Stimulated activated CD4-positive, alpha-beta T cell treated with anti-CD3 and anti-CD28 coated beads, Interleukin-1b, Interleukin-23, amount 100 ng/mL, for 4 hours (primary cell): ENCODE measurements around the gene B3GALT6.
A peak's percentile ranks its signal among the peaks of the same experiment; 100 is the strongest.
"Not testable (repeated sequence)": the region's sequence is repeated elsewhere in the genome, so short reads cannot be mapped to it uniquely, and the experiment has no call there.

Experiments used
- DNase-seq, 2 donors: peaks; one replicate each; pipeline ENCODE4 v3.0.0-alpha.2; 2020; ENCODE audit warnings: low read depth in 2 of 2

The B3GALT6 gene

DNA sequence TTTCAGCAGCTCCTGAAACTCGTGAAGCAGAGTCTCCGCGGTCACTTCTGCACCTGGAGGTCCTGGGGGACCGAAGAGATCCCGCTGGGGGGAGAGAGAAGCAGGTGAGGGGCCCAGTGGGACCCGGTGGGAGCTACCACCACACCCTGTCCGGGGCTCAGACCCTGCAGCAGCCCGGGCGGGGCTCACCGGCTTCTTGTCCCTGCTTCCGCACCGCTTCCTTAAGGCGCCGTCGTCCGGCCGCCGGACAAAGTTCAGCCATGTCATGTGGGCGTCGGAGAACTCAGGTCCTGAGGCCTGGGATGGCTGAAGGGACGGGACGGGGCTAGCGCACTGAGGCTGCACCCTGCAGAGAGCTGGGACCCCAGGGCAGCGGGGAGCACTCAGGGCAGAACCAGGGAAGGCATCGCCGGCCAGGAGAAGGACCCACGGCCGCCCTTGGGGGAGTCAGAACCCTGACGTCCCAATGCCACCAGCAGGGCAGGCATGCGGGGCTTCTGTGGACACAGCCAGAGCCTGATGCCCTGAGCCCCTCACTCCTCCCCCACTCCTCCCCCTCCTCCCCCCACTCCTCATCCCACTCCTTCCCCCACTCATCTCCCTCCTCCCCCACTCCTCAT is 12.3 kb downstream of the B3GALT6 start:
- DNase-seq: no peak

DNA sequence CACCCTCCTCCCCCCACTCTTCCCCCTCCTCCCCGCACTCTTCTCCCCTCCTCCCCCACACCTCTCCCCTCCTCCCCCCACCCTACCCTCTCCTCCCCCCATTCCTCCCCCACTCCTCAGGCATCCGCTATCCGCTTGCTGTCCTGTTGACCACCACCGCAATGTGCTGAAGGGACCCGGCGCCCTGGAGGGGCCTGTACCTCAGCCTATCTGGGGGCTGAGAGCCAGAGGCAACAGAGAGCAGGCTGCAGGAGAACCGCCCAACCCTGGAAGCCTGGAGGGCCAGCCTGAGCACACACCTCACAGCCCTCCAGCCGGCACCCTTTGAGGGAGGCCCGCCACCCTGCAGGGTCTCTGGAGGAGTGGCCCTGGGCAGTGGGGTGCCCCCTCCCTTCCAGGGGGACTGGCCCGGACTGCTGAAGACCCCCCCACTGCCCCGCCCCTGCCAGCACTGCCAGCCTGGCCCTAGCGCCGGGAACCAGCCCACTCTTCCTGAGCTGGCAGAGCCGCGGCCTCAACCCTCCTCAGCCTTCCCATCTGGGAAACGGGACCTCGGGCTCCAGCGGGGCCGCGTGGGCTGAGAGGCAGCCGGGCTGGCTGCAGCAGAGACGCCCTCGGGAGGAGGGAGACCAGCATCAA is 13.3 kb downstream of the B3GALT6 start:
- no peak for DNase-seq

DNA sequence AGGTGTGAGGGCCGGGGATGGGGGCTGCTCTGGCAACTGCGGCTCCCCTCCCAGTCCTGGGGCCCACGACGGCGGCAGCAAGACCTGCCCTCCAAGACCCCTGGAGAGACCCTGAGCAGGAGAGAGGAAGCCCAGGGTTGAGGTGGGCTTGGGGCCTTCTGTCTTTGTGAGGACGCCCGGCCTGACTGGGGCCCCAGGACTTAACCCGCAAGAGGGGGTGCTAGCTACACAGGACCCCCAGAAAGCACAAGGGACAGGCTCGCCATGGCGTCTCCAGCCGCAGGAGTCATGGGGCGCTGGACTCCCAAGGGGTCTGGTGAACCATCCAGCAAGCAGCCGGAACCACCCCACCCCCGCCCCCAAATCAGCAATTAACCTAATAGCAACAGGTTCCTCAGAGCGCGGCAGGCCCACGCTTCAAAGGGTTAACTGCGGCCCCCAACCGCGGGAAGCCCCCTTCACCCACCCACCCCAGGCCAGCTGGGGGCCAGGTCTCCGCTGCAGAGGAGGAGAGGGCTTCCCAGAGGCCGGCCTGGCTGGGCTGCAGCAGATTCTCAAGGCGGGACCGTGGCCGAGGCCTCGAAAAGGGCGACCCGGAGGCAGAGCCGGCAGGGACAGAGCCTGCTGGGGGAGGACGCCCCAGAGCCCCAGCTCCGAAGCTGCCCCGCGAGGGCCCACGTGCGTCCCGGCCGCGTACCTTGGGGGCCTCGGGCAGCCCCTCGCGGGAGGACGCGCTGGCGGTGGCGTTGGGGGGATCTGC is 14.0 kb downstream of the B3GALT6 start:
- no peak for DNase-seq

DNA sequence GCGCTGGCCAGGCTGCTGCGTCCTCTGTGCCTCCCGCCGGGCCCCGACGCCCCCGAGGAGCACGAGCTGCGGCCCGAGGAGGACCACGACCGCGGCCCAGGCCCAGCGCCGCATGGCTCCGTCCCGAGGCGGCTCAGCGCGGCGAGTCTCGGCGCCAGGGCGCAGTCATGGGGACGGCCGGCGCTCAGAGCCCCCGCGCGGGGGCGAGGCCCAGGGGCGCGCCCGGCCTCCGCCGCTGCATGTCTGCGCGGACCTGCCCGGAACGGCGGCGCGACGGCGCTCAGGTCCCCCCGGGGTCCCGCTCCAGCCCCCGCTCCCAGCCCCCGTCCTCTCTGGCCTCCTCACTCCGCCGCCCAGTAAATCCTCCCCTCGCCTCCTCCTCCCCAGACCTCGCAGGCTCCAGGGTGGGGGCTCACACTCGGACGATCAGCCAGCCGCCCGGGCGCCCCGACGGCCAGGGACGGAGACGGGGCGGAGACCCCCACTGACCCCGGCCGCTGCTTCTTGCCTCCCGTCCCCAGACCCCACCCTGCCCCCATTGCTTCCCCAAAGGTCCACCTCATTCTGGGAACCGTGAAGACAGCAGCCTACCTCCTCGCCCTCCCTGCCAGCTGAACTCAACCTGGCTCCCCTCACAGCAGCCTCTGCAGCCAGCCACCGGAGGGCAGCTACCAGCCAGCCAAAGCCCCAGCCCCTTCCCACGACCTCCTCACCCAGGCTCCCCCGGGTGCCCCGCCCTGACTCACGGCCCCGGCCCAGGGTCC is 14.7 kb downstream of the B3GALT6 start, which contains the start of gene C1QTNF12:
C1QTNF12 (minus strand) TSS at position 146 of the 764 bp plus-strand sequence; CDS start at position 114, 32 bp downstream.
- DNase-seq: no peak

DNA sequence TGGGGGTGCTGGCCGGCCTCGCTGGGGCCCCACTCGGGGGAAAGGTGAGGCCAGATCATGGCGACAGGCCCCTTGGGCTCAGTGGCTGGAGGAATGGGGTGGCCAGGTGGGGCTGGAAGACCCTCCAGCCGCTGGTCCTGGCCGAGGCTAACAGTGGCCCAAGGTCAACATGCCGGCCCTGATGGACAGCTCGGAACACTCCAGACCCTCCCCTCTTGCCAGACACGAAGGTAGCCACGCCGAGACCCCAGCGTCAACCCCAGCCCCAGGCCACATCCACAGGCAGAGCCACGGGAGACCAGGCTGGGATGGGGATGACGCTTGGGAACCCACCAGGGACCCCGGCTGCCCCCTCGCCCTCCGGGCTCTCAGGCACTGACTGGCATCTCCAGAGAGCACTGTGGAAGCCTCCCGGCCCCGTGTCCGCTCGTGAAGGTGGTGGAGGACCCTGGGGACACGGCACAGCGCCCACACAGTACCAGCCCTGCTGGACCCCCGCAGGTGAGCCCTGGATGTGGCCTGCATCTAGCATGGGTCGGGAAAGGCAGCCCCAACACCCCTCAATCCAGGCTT is 15.4 kb downstream of the B3GALT6 start:
- DNase-seq: no peak

DNA sequence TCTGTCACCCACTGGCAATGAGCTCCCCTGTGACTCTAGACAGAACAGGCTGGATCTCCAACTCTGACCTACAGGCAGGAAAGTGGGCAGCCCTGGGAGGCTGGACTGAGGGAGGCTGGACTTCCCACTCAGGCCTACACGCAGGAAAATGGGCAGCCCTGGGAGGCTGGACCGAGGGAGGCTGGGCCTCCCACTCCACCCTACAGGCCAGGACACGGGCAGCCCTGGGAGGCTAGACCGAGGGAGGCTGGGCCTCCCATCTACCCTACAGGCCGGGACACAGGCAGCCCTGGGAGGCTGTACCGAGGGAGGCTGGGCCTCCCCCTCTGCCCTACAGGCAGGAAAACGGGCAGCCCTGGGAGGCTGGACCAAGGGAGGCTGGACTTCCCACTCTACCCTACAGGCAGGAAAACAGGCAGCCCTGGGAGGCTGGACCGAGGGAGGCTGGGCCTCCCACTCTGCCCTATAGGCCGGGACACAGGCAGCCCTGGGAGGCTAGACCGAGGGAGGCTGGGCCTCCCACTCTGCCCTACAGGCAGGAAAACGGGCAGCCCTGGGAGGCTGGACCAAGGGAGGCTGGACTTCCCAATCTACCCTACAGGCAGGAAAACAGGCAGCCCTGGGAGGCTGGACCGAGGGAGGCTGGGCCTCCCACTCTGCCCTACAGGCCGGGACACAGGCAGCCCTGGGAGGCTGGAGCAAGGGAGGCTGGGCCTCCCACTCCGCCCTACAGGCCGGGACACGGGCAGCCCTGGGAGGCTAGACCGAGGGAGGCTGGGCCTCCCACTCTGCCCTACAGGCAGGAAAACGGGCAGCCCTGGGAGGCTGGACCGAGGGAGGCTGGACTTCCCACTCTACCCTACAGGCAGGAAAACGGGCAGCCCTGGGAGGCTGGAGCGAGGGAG is 16.2 kb downstream of the B3GALT6 start:
- not testable (repeated sequence) for DNase-seq

DNA sequence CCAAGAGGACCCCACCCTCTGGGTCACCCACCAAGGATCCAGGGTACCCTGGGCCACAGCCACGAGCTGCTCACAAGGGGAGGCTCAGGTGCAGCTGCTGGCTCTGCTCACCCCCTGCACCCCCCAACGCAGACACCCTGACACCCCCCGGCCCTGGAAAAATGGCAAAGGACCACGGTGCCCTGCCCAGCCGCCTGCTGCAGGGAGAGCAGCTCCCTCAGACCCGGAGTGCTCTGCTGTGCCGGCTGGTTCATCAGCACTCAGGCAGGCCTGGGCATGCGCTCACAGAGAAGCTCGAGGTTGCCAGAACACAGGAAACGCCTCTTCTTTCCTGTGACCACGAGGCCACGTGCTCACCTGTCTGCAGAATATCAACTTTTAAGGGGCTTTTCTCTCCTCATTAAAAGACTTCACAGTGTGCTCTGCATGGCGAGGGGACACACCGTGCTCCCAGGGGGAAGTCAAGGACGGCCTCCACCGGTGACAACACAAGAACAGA is 18.8 kb downstream of the B3GALT6 start:
- DNase-seq: peak; percentile 48 to 67

DNA sequence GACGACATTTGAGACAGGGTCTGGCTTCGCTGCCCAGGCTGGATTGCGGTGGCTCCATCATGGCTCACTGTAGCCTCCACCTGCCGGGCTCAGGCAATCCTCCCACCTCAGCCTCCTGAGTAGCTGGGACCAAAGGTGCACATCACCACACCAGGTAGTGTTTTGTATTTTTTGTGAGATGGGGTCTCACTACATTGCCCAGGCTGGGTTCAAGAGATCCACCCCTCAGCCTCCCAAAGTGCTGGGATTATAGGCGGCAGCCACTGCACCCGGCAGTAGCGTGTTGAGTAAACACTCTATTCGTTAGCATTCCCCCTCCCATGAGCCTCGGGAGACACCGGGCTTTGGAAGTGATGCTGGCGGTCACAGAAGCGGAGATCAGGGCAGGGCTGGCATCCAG is 21.3 kb downstream of the B3GALT6 start:
- DNase-seq: no peak

DNA sequence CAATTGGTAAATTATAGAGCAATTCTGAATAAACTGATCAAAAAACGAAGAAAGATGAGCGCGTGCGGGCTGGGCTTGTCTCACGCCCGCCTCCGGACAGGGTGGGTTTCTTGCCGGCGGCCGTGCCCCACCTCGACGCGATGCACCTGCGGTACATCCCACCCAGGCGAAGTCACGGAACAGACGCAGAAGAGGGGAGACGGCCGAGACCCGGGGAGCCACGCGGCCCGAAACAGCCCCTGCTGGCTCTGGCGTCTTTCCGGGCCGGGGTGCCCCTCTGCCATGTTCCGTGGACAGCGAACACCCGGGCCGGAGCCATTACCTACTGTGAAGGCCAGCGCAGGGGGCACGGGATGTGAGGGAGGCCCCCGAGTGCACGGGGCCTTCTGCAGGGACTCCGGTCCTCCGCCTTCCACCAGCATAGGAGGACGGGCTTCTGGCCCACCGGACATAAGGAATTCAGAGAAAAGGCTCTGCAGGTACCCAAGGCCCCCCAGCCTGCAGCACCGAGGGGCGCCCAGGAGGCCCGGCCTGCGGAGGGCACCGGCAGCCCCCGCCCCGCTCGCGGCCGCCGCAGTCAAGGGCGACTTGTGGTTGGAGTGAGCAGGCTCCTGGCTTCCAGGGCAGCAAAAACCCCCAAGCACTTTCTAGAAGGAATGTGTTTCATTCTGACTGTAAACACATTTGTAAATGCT is 22.1 kb downstream of the B3GALT6 start:
- no peak for DNase-seq

DNA sequence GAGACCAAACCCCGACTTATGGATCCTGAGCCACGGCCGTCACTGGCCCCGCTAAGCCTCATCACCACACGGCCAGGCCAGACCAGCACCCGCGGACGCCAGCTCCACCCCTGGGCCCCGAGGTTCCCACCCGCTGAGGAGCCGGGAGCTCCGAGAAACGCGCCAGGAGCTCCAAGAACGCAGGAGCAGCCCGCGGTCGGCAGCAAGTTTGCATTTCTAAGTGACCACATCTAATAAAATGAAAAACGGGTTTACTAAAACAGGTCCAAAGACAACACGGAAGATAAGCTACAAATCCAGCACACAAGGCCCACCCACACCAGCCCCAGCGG is 22.6 kb downstream of the B3GALT6 start:
- DNase-seq: no peak

DNA sequence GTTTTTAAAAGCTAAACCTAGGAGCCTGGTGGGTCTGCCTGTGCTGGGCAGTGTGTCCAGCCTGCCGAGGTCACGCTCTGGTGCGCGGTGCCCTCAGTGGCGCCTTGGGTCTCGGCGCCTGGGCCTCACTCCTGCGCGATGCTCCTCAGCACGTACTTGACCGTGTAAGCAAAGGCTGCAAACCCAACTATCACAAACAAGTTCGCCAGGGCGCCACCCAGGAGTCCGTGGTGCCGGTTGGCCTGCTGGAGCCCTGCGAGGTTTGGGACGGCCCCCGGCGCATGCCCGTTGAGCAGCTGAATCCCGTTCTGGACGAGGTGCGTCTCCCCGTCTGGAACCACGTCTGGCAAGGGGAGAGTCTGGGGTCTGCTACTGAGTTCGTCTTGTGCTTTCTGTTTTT is 23.0 kb downstream of the B3GALT6 start:
- no peak for DNase-seq

DNA sequence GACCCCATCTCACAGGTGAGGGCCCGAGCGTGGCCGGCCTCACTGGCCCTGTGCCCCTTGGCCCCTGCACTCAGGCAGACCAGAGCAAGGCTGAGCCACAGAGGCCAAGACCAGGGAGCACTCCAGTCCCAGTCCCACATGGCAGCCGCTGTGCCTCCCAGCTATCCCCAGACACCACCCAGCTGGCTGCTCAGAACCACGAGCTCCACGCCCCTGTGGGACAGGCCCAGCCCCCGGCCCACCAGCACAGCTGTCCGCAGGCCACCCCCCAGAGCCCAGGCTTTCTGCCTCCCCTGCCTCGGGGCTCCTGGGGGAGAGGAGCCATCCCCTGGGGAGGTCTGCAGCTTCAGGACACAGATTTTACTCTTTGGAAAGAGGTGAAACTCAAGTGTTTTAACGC is 23.6 kb downstream of the B3GALT6 start:
- no peak for DNase-seq

DNA sequence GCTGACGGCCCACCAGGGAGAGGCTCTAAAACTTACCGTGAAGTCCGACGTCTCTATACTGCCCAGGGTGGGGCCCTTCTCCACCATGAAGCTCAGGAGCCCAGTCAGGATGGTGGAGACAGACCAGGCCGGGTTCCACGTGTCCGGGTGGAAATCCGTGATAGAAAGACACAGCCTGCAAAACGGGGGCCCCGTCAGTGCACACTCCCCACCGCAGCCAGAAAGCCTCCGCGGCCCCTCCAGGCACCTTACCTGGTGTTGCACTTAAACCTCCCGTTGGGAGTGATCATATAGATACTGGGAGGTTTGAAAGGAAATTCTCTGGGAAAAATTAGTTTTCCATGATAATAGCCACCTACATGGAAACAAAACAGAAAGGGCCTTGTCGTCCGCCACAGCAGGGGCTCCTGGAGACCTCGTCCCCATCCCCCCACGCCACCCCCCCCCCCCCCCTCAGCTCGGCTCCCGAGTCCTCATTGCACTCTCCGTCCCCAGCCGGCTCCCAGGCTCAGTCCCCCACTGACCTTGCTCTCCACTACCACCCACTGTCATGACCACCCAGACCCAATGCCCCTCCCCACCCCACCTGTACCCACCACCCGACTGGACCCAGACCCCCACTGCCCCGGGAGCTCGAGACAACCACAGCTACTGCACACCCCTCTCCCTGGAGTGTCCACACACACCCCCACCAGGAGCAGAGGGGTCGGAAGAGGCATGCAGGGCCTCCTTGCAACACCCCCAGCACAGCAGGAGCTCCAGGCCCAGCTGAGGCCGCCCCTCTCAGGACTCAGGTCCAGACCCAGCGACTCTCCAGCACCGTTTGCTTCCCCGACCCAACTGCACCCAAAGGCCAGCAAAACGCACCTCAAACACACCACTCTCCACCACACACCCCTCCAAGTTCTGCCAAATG is 25.2 kb downstream of the B3GALT6 start:
- no peak for DNase-seq

DNA sequence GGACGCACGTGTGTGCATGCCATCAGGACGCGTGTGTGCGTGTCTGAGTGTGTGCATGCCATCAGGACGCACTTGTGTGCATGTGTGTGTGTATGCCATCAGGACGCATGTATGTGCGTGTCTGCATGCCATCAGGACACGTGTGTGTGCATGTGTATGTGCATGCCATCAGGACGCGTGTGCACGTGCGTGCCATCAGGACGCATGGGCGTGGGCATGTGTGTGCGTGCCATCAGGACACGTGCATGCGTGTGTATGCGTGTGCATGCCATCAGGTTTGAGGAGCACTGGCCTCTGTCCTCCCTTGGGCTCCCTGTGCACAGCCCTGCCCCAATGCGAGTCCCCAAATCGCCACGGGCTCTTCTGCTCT is 27.1 kb downstream of the B3GALT6 start:
- DNase-seq: no peak

DNA sequence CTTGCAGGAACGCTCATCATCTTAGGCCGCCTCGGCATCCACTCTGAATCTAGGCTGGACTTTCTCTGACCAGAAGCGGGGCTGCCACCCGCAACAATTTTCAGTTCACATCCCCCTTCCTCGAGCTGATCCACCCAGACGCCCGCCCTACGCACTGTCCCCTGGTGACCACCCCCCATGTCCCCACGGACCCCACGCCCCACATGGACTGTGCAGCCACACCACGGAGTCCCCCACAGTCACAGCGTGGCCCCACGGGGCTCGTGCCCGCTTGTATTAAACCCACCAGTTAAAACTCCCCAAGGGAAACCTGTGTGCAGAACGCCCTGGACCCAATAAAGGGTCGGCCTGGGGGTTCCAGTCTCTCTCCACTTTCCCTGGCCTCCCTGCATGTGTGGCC is 27.5 kb downstream of the B3GALT6 start:
- DNase-seq: no peak

DNA sequence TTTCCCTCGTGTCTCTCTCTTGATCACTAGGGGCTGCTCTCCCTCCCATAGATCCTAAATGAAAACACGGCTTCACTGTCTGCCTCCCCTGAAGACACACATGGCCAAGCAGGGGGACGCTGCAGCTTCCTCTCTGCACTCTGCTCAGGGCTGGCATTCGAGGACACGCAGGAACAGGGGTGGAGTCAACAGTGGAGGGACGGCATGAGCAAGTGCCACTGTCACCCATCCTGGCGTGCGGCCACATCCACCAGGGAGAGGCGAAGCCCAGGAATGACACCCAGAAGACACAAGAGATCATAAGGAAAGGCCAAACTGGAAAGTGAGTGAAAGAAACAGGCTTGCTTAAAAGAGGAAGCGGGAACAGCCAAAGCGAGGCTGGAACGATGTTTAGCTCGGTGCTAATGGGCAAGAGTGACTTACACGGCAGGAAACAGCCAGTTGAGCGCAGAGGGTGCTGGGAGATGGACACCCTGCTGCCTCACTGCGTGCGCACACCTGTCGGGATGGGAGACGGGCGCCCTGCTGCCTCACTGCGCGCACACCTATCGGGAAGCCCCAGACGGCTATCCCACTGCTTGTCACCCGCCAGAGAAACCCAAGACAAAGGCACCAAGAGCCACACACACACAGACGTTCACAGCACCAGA is 28.0 kb downstream of the B3GALT6 start:
- DNase-seq: no peak

DNA sequence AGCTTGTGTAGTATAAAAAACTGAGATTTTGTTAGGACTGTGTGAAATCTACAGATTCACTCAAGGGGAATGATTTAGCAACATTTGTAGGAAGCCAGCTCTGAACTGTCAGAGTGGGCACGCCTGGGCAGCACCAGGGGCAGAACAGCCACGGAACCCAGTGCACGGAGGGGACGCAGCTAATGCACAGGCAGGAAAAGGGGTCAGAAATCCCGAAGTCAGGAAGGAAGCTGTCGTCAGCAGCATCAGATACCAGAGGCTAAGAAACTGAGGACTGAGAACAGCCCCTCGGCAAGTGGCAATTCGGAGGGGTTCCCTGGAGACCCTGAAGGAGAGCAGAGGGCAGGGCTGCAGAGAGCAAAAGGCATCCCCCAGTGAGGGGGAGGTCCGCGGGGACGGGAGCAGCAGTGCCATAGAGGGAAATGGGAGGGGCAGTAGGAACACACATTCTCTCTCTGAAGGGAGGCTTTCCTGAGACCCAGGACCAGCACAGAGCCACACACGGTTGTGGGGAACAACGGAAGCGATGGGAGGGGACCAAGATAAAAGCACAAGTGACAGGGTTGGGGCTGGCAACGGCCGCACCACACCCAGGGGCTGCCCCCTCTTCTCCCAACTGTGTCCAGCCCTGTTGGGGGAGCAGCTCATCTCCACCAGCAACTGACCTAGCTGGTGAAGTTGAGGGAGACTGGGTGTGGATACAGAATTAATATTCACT is 29.0 kb downstream of the B3GALT6 start:
- no peak for DNase-seq

DNA sequence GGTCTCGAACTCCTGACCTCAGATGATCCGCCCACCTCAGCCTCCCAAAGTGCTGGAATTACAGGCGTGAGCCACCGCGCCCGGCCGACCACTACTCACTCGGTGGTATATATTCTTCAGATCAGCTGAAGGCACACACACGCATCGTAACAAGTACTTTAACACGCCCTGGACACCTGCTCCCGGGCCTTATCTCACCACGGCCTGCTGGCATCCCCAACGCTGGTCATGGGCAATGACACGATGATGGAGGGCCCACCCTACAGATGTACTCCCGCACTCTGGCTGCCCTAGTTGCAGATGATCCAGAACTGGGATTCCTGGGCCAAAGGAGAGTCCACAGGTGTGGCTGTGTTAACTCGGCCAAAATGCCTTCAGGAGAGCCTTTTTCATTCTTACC is 30.0 kb downstream of the B3GALT6 start:
- DNase-seq: no peak
